ENCODE measurements around the gene RASGEF1B. TPM values are rescaled to one million over a fixed set of nuclear protein-coding genes. Genes with fewer than 3 reads are reported as not detected.

RASGEF1B gene
- total RNA-seq, 2 donors from 2014 or later = 6.3 to 8.5 TPM

GRCh38 chr4:81459228-81459627, 12.5 kb downstream of the RASGEF1B start:
- Histone ChIP-seq H3K36me3 (peaks cover 33% of the 10 kb centered on the region), H3K27me3 (no peaks in the 10 kb centered on the region), H3K4me3 (no peak overlapping the region), H3K9me3 (no peaks in the 10 kb centered on the region), H3K4me1 (no peaks in the 10 kb centered on the region), H3K27ac (no peak overlapping the region)
- no peak for DNase-seq (ENCODE audit: low spot score)
- TF ChIP-seq, protein P1, sequence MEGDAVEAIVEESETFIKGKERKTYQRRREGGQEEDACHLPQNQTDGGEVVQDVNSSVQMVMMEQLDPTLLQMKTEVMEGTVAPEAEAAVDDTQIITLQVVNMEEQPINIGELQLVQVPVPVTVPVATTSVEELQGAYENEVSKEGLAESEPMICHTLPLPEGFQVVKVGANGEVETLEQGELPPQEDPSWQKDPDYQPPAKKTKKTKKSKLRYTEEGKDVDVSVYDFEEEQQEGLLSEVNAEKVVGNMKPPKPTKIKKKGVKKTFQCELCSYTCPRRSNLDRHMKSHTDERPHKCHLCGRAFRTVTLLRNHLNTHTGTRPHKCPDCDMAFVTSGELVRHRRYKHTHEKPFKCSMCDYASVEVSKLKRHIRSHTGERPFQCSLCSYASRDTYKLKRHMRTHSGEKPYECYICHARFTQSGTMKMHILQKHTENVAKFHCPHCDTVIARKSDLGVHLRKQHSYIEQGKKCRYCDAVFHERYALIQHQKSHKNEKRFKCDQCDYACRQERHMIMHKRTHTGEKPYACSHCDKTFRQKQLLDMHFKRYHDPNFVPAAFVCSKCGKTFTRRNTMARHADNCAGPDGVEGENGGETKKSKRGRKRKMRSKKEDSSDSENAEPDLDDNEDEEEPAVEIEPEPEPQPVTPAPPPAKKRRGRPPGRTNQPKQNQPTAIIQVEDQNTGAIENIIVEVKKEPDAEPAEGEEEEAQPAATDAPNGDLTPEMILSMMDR (IDR thresholded peaks at IDR 0.05) = no peak

- Histone ChIP-seq H3K4me3 (no peak overlapping the region), H3K36me3 (peaks cover 33% of the 10 kb centered on the region), H3K9me3 (no peaks in the 10 kb centered on the region), H3K27me3 (no peaks in the 10 kb centered on the region), H3K4me1 (no peaks in the 10 kb centered on the region), H3K27ac (no peak overlapping the region)
- TF ChIP-seq, protein P1 (IDR thresholded peaks at IDR 0.05) = no peak
- no peak for DNase-seq (ENCODE audit: low spot score)
Observed at GRCh38 chr4:81457921-81458520, 13.7 kb downstream of the RASGEF1B start.

DNA sequence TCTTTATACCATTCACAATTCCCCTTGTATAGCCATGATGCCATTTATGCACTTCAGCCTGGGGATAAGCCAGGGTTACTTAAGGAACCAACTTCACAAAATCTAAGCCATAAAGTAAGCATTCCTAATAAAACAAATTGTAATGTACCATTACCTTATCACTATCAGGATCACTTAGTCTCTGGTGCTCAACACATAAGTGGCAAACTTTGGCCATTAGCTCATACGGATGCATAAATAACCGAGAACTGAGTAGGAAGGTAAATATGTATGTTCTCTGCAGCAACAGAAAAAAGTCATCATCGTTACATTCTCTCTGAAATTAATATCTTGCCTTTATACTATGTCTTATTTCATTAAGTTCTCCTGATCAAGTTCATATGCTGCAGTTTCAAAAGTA, 14.4 kb downstream of the RASGEF1B start:
- TF ChIP-seq, protein P1 (IDR thresholded peaks at IDR 0.05) = no peak

GRCh38 chr4:81455897-81456296, 15.8 kb downstream of the RASGEF1B start:
- DNase-seq (ENCODE audit: low spot score) = no peak
- TF ChIP-seq, protein P1 (IDR thresholded peaks at IDR 0.05) = no peak
- Histone ChIP-seq H3K4me1 (no peaks in the 10 kb centered on the region), H3K9me3 (no peaks in the 10 kb centered on the region), H3K27me3 (no peaks in the 10 kb centered on the region), H3K4me3 (no peak overlapping the region), H3K27ac (no peak overlapping the region), H3K36me3 (peaks cover 42% of the 10 kb centered on the region)

More for the DNA sequence above, 14.4 kb downstream of the RASGEF1B start:
- no peak overlapping the region for H3K27ac ChIP-seq
- DNase-seq (ENCODE audit: low spot score) = no peak
- H3K36me3 ChIP-seq = peaks cover 33% of the 10 kb centered on the region
- no peaks in the 10 kb centered on the region for H3K9me3 ChIP-seq
- no peaks in the 10 kb centered on the region for H3K4me1 ChIP-seq
- no peak overlapping the region for H3K4me3 ChIP-seq
- no peaks in the 10 kb centered on the region for H3K27me3 ChIP-seq

DNA sequence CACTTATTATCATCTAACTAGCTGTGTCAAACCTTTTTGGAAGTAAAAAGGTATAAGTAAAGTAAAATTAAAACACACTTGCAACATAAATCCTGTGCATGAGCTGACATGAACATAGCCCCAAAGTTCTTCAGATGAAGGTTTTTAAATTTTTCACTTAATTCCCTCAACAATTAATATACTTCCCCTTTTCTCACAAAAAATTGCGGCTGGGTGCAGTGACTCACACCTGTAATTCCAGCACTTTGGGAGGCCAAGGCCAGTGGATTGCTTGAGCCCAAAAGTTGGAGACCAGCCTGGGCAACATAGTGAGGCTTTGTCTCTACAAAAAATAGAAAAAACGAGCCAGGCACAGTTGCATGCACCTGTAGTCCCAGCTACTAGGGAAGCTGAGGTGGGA, 16.8 kb downstream of the RASGEF1B start:
- H3K9me3 ChIP-seq = no peaks in the 10 kb centered on the region
- peaks cover 48% of the 10 kb centered on the region for H3K36me3 ChIP-seq
- TF ChIP-seq, protein P1 (IDR thresholded peaks at IDR 0.05) = no peak

GRCh38 chr4:81454499-81454898, 17.2 kb downstream of the RASGEF1B start:
- H3K4me3 ChIP-seq = no peak overlapping the region
- peaks cover 48% of the 10 kb centered on the region for H3K36me3 ChIP-seq
- H3K9me3 ChIP-seq = no peaks in the 10 kb centered on the region
- no peak for DNase-seq (ENCODE audit: low spot score)
- TF ChIP-seq, protein P1 (IDR thresholded peaks at IDR 0.05) = no peak
- H3K27me3 ChIP-seq = no peaks in the 10 kb centered on the region
- no peak overlapping the region for H3K27ac ChIP-seq
- H3K4me1 ChIP-seq = no peaks in the 10 kb centered on the region

More for the DNA sequence above, 16.8 kb downstream of the RASGEF1B start:
- DNase-seq (ENCODE audit: low spot score) = no peak
- Histone ChIP-seq H3K27ac (no peak overlapping the region), H3K27me3 (no peaks in the 10 kb centered on the region), H3K4me3 (no peak overlapping the region), H3K4me1 (no peaks in the 10 kb centered on the region)
